Activated CD4-positive, alpha-beta T cell treated with anti-CD3 and anti-CD28 coated beads for 4 hours (primary cell): ENCODE results near the gene MAP4K4.

Experiments
- DNase-seq, 2 donors: peaks; one replicate each; pipeline ENCODE4 v3.0.0-alpha.2; 2020

MAP4K4 gene

GRCh38 chr2:101697124-101698013 is at the start of gene MAP4K4:
Gene MAP4K4 (plus strand): TSS chr2:101697707. CDS start chr2:101698081, 374 bp downstream.
- DNase-seq = peak; percentile 86 to 88

GRCh38 chr2:101653469-101653868 is 44.0 kb upstream of the MAP4K4 start:
- no peak for DNase-seq

GRCh38 chr2:101655702-101656422 is 41.6 kb upstream of the MAP4K4 start:
- no peak for DNase-seq

GRCh38 chr2:101657787-101658186 is 39.7 kb upstream of the MAP4K4 start:
- no peak for DNase-seq

GRCh38 chr2:101658387-101658786 is 39.1 kb upstream of the MAP4K4 start:
- no peak for DNase-seq

- no peak for DNase-seq
Observed at GRCh38 chr2:101665312-101665711, 32.2 kb upstream of the MAP4K4 start.

GRCh38 chr2:101667823-101668222 is 29.7 kb upstream of the MAP4K4 start:
- DNase-seq = no peak

GRCh38 chr2:101672047-101672446 is 25.5 kb upstream of the MAP4K4 start:
- DNase-seq = no peak

- no peak for DNase-seq
Observed at GRCh38 chr2:101673920-101674319, 23.6 kb upstream of the MAP4K4 start.

- no peak for DNase-seq
Observed at GRCh38 chr2:101675512-101675911, 22.0 kb upstream of the MAP4K4 start.

- no peak for DNase-seq
Observed at GRCh38 chr2:101676674-101677073, 20.8 kb upstream of the MAP4K4 start.

- DNase-seq = no peak
Observed at GRCh38 chr2:101677658-101678057, 19.8 kb upstream of the MAP4K4 start.

GRCh38 chr2:101678379-101678778 is 19.1 kb upstream of the MAP4K4 start:
- DNase-seq = no peak

GRCh38 chr2:101679037-101679726 is 18.3 kb upstream of the MAP4K4 start:
- no peak for DNase-seq

- DNase-seq = no peak
Observed at GRCh38 chr2:101679801-101680487, 17.6 kb upstream of the MAP4K4 start.

GRCh38 chr2:101682311-101682710 is 15.2 kb upstream of the MAP4K4 start:
- no peak for DNase-seq

GRCh38 chr2:101684313-101684712 is 13.2 kb upstream of the MAP4K4 start:
- no peak for DNase-seq

- DNase-seq = no peak
Observed at GRCh38 chr2:101688261-101688660, 9.2 kb upstream of the MAP4K4 start.

- DNase-seq = no peak
Observed at GRCh38 chr2:101689114-101689825, 8.2 kb upstream of the MAP4K4 start.

GRCh38 chr2:101690547-101691152 is 6.9 kb upstream of the MAP4K4 start:
- DNase-seq = no peak

GRCh38 chr2:101692041-101692440 is 5.5 kb upstream of the MAP4K4 start:
- no peak for DNase-seq

- no peak for DNase-seq
Observed at GRCh38 chr2:101692766-101693165, 4.7 kb upstream of the MAP4K4 start.
